Skeletal muscle satellite cell (primary cell): ENCODE results near the gene UQCR11.

Experiments used
- H3K27me3 ChIP-seq: 2 replicates; pipeline ENCODE4 v1.7.0; 2013; ENCODE audit warnings: low read length; ENCODE audit not compliant: control insufficient read depth, insufficient read depth
- H3K36me3 ChIP-seq: 2 replicates; pipeline ENCODE4 v1.7.0; 2013; ENCODE audit warnings: mild to moderate bottlenecking, control low read depth, low read length; ENCODE audit not compliant: insufficient read depth
- H3K4me1 ChIP-seq: 2 replicates; pipeline ENCODE4 v1.7.0; 2013; ENCODE audit warnings: low read length; ENCODE audit not compliant: control insufficient read depth, insufficient read depth
- H3K4me2 ChIP-seq: 2 replicates; pipeline ENCODE4 v1.7.0; 2013; ENCODE audit warnings: mild to moderate bottlenecking, low read length
- H3K4me3 ChIP-seq: 2 replicates; pipeline ENCODE4 v1.7.0; 2013; ENCODE audit warnings: low read length
- H3K9ac ChIP-seq: 2 replicates; pipeline ENCODE4 v1.7.0; 2013; ENCODE audit warnings: mild to moderate bottlenecking, low read depth, low read length, moderate library complexity
- H3K9me3 ChIP-seq: replicated peaks from 2 replicates; pipeline ENCODE4 v1.7.0; 2013; ENCODE audit warnings: mild to moderate bottlenecking, control low read depth, low read length

UQCR11 gene

DNA sequence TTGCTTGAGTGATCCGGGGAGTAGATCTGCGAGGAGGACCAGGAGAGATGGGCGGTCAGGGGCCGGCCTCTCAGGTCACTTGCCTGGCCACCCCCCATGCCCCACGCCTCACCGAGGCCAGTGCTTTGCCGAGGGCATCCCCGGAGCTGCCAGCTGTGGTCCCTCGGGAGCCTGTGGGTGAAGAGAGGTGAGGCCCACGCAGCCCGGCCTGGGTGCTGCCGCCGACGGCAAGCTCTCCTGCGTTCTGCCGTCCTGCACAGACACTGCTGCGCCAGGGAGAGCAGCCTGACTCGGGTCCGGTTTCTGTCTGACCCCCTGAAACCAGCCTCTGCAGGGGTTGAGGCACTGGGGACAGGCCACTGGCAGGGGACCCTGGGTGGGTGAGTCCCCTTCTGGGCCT lies 15.8 kb upstream of the UQCR11 start:
- H3K9me3 ChIP-seq = no peaks in the 10 kb centered on the region
- no peak overlapping the region for H3K4me3 ChIP-seq
- H3K36me3 ChIP-seq = peaks cover 65% of the 10 kb centered on the region
- H3K9ac ChIP-seq = no peak overlapping the region
- no peak overlapping the region for H3K4me2 ChIP-seq
- no peaks in the 10 kb centered on the region for H3K27me3 ChIP-seq
- no peaks in the 10 kb centered on the region for H3K4me1 ChIP-seq

DNA sequence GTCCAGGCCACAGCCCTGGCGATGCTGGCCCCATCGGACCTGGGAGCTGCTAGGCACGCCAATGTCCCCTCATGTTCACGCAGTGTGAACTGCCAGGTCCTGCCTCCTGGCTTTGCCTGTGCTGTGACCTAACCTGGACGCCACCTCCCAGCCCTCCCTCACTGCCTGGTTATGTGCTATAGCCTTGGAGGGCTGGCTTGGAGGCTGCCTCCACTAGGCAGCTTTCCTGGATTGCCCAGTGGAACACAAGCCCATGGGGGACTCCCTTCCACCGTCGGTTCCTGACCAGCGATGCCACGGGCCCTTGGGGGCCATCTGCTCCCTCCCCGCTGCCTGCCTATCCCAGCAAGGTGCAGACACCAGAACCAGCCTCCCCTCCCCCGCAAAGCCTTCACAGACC lies 15.2 kb upstream of the UQCR11 start:
- no peaks in the 10 kb centered on the region for H3K4me1 ChIP-seq
- H3K9ac ChIP-seq = no peak overlapping the region
- no peaks in the 10 kb centered on the region for H3K27me3 ChIP-seq
- no peaks in the 10 kb centered on the region for H3K9me3 ChIP-seq
- H3K36me3 ChIP-seq = peaks cover 64% of the 10 kb centered on the region
- no peak overlapping the region for H3K4me2 ChIP-seq
- H3K4me3 ChIP-seq = no peak overlapping the region

DNA sequence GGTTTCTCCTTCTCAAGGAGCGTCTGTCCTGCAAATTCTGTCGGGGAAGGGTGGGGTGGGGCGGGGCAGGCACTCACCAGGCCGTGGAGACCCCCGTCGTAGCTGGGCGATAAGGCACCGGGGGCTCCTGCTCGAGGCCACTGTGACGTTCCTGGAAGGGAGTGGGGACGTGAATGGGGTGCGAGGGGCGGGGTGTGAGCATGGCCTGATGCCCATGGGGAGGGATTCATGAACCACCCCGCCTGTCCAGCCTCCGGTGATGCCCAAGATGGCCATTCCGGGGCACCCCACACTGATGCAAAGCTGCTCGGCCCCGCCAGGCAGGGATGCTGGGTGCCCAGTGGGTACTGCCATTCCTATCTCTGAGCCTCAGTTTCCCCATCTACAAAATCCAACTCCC lies 14.4 kb upstream of the UQCR11 start:
- Histone ChIP-seq H3K9me3 (no peaks in the 10 kb centered on the region), H3K27me3 (no peaks in the 10 kb centered on the region), H3K4me3 (no peak overlapping the region), H3K4me2 (no peak overlapping the region), H3K4me1 (no peaks in the 10 kb centered on the region), H3K36me3 (peaks cover 66% of the 10 kb centered on the region), H3K9ac (no peak overlapping the region)

DNA sequence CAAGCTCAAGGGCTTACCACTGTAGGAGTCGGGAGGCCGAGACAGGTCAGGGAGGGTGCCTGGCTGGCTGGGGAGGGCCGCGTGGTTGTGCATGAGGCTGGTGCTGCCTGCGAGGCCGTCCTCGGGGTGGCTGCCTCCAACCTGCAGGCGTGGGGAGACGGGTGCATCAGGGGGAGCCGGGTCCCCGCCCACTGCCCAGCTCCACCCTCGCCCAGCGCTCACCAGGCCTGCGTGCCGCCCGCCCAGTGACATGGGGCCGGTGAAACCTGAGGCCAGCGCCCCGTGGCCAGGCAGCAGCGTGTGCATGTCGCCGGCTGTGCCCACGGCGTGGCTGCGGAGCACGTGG lies 13.8 kb upstream of the UQCR11 start:
- Histone ChIP-seq H3K9ac (no peak overlapping the region), H3K36me3 (peaks cover 66% of the 10 kb centered on the region), H3K9me3 (no peaks in the 10 kb centered on the region), H3K4me2 (no peak overlapping the region), H3K4me1 (no peaks in the 10 kb centered on the region), H3K27me3 (no peaks in the 10 kb centered on the region), H3K4me3 (no peak overlapping the region)

DNA sequence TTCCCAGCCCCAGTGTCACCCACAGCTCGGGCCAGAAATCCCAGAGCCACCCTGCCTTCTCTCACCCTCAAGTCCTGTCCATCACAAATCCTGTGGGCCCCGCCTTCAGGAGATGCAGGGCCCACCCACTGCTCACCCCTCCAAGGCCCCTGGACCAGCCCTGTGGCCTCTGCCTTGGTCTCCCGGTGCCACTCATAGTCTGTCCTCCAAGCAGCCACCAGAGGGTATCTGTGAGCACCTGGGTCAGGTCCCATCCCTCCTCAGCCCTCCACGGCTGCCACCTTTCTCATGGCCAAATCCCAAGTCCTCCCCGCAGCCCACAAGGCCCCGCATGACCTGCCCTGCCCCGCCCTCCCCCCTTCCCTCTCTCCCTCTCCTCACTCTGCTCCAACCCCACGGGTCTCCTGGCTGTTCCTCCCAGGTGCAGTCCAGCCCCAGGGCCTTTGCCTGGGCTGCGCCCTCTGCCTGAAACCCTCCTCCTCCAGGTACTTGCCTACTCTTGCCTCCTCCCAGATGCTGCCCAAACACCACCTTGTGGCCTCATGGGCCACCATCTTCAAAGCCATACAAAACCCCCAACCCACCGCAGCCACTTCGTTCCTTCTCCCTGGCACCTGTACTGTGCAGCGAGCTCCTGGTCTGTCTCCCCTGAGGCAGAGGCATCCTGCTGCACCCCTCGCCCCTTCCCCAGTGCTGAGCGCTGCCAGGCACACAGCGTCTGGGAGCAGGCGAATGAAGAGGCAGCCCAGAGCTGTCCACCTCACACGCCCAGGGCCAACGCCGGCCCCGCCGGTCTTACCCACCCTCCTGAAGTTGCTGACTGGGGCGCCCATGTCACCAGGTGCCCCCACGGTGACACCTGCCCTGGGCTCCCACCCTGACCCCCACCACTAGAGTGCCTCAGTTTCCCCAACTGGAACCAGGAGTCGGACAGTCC lies 13.2 kb upstream of the UQCR11 start:
- H3K9ac ChIP-seq = no peak overlapping the region
- H3K4me1 ChIP-seq = no peaks in the 10 kb centered on the region
- no peaks in the 10 kb centered on the region for H3K9me3 ChIP-seq
- H3K4me2 ChIP-seq = no peak overlapping the region
- H3K4me3 ChIP-seq = no peak overlapping the region
- H3K36me3 ChIP-seq = peaks cover 67% of the 10 kb centered on the region
- H3K27me3 ChIP-seq = no peaks in the 10 kb centered on the region

DNA sequence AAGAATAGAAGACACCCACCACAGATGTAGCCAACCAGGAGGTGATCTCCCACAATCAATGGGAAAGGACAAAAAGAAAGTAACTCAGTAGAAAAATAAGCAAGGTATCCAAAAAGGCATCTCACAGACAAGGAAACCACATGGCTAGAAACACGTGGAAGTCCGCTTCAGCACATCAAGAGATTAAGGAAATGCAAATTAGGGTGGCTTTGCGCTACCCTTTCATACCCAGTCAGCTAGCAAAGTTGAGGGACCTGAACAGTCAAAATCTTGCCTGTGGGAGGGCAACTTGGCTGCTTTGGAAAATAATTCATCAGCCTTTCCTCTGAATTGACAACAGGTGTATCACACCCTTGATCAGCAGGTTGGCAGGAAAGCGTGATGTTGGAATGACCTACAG lies 11.6 kb upstream of the UQCR11 start:
- no peaks in the 10 kb centered on the region for H3K4me1 ChIP-seq
- H3K9ac ChIP-seq = no peak overlapping the region
- no peak overlapping the region for H3K4me3 ChIP-seq
- H3K4me2 ChIP-seq = no peak overlapping the region
- no peaks in the 10 kb centered on the region for H3K27me3 ChIP-seq
- peaks cover 72% of the 10 kb centered on the region for H3K36me3 ChIP-seq
- no peaks in the 10 kb centered on the region for H3K9me3 ChIP-seq

DNA sequence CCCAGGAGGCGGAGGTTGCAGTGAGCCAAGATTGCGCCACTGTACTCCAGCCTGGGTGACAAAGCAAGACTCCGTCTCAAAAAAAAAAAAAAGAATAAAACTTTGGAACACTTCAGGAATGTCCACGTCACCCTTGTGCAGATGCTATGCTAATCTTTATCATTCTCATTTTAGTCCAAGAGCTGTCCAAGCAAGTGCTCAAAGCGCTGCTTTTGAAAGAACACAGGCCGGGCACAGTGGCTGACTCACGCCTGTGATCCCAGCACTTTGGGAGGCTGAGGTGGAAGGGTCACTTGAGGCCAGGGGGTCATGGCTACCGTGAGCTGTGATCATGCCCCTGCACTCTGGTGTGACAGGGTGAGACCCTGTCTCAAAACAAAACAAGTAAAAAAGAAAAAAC lies 11.1 kb upstream of the UQCR11 start:
- Histone ChIP-seq H3K9ac (no peak overlapping the region), H3K27me3 (no peaks in the 10 kb centered on the region), H3K36me3 (peaks cover 71% of the 10 kb centered on the region), H3K4me1 (no peaks in the 10 kb centered on the region), H3K9me3 (no peaks in the 10 kb centered on the region), H3K4me3 (no peak overlapping the region), H3K4me2 (no peak overlapping the region)

DNA sequence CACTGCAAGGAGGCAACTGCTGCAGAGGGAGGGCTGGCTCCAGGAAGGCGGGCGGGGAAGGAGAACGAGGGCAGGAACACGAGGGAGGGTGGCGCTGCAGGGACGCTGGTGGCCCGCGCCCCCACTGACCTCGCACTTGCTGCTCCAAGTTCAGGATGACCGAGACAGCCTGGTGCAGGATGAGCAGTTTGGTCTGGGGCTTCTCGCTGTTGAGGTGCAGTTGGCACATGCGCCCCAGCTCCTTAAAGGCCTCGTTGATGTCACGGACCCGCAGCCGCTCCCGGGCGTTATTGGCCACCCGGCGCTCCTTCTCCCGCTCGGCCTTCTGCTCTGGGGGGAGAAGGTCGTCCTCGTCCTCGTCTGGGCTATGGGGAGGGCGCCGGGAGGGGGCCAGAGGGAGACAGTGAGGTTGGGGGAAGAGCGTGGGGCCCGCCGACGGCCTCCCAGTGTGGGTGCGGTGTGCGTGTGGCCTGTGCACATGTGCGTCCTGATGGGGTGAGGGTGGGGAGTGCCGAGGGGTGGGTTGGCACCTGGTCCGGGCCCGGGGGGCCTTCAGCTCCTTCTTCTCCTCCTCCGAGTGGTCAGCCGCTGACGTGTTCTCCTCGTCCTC lies 10.0 kb upstream of the UQCR11 start:
- peaks cover 70% of the 10 kb centered on the region for H3K36me3 ChIP-seq
- no peak overlapping the region for H3K4me2 ChIP-seq
- H3K27me3 ChIP-seq = no peaks in the 10 kb centered on the region
- no peak overlapping the region for H3K4me3 ChIP-seq
- no peak overlapping the region for H3K9ac ChIP-seq
- H3K4me1 ChIP-seq = no peaks in the 10 kb centered on the region
- H3K9me3 ChIP-seq = no peaks in the 10 kb centered on the region

DNA sequence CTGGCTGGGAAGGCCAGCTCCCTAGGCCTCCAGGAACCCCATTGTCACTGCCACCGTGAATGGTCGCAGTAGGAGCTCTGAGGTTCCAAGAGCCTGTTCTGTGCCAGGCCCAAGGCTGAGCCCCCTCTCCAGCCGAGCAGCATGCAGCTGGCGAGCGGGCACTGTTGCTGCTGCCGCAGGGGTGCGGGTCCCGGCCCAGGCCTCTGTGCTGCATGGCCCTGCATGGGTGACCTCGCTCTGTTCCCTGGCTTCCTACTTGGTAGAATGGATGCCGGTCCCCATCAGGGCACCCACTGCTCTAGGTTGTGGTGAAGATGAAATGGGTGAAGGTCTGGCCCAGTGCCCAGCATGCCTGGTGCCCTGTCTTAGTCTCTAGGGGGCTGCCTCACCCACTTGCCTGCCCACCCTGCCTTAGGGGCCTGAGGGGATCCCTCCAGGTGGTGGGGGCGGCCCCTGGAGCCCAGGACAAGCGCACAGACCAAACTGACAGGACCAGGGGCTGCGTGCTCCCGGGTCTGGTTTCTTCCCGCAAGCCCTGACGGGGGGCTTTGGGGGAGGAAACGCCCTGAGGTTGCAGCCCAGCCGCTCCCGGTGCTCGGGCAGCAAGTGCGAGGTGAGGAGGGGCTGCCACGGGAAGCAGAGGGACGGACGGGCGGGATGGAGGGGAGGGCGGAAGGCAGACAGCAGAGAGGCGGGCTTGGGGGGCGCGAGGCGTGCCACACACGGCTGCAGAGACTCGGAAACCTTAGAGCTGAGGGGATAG lies 8.7 kb upstream of the UQCR11 start:
- H3K4me1 ChIP-seq = no peaks in the 10 kb centered on the region
- H3K4me2 ChIP-seq = no peak overlapping the region
- peaks cover 69% of the 10 kb centered on the region for H3K36me3 ChIP-seq
- no peaks in the 10 kb centered on the region for H3K27me3 ChIP-seq
- no peaks in the 10 kb centered on the region for H3K9me3 ChIP-seq
- H3K9ac ChIP-seq = no peak overlapping the region
- H3K4me3 ChIP-seq = no peak overlapping the region

DNA sequence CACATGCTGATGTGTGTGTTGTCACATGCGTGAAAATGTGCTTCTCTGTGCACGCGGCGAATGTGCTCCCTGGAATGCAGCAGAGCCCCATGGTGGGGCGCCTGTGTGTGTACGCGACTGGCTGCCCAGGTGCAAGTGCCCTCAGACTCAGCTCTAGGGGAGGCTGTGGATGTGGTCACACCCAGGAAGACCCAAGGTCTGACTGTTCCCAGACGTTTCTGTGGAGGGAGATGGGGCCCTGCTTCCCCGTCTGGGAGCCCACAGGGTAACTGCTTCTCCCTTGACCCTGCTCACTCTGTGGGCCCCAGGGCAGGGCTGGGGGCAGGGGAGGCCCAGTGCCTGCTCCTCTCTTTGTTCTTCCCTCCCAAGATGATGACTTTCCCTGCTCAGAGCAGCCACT lies 7.9 kb upstream of the UQCR11 start:
- Histone ChIP-seq H3K4me1 (peaks cover 4% of the 10 kb centered on the region), H3K4me2 (no peak overlapping the region), H3K9ac (no peak overlapping the region), H3K4me3 (no peak overlapping the region), H3K9me3 (no peaks in the 10 kb centered on the region), H3K36me3 (peaks cover 65% of the 10 kb centered on the region), H3K27me3 (no peaks in the 10 kb centered on the region)

DNA sequence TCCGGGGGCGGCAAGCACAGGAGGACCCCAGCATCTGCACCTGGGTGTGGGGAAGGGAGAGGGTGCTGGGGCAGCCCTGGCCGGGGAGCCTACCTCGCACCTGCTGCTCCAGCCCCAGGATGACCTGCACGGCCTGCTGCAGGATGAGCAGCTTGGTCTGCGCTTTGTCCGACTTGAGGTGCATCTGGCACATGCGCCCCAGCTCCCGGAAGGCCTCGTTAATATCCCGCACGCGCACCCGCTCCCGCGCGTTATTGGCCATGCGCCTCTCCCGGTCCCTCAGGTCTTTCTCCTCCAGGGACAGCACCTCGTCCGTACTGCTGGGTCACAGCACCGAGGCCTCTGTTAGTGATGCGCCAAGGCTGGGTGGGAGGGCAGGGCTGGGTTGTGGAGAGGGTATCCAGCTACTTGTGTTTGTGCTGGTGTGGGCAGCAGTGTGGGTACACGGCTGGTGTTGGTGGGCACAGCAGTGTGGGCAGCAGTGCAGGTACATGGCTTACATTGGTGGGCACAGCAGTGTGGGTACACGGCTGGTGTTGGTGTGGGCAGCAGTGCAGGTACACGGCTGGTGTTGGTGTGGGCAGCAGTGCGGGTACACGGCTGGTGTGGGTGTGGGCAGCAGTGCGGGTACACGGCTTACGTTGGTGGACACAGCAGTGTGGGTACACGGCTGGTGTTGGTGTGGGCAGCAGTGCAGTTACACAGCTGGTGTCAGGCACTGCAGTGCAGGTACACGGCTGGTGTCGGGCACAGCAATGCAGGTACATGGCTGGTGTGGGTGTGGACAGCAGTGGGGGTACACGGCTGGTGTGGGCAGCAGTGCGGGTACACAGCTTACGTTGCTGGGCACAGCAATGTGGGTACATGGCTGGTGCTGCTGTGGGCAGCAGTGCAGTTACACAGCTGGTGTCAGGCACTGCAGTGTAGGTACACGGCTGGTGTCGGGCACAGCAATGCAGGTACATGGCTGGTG lies 7.1 kb upstream of the UQCR11 start:
- Histone ChIP-seq H3K4me3 (no peak overlapping the region), H3K27me3 (no peaks in the 10 kb centered on the region), H3K4me2 (no peak overlapping the region), H3K4me1 (peaks cover 4% of the 10 kb centered on the region), H3K9ac (no peak overlapping the region), H3K36me3 (peaks cover 63% of the 10 kb centered on the region), H3K9me3 (no peaks in the 10 kb centered on the region)
